HepG2 (cell line): ENCODE data around the gene NOL12. TPM values are rescaled to one million over a fixed set of nuclear protein-coding genes. Genes with fewer than 3 reads are reported as not detected.

Experiments
- HNF1B ChIP-seq: sonication (generic); formaldehyde crosslinking; IDR thresholded peaks from 2 replicates; pipeline ENCODE4 v1.5.1; 2020; ENCODE audit warnings: mild to moderate bottlenecking, moderate library complexity, missing genetic modification reagents
- MAX ChIP-seq: IDR thresholded peaks from 2 replicates; pipeline ENCODE4 v1.6.1; 2012; ENCODE audit warnings: inconsistent platforms
- NFKBIZ ChIP-seq: IDR thresholded peaks from 2 replicates; pipeline ENCODE4 v1.6.1; 2018; ENCODE audit warnings: missing genetic modification reagents, missing compliant biosample characterization
- NRL ChIP-seq: sonication (generic); formaldehyde crosslinking; IDR thresholded peaks from 2 replicates; pipeline ENCODE4 v1.5.0; 2020; ENCODE audit warnings: missing genetic modification reagents, mild to moderate bottlenecking, moderate library complexity, borderline replicate concordance
- PATZ1 ChIP-seq: sonication (generic); formaldehyde crosslinking; IDR thresholded peaks from 2 replicates; pipeline ENCODE4 v1.4.0; 2020; ENCODE audit warnings: missing genetic modification reagents
- PHF21A ChIP-seq: sonication (generic); formaldehyde crosslinking; IDR thresholded peaks from 2 replicates; pipeline ENCODE4 v1.5.0; 2020; ENCODE audit warnings: mild to moderate bottlenecking, missing genetic modification reagents
- SIX4 ChIP-seq: sonication (generic); formaldehyde crosslinking; IDR thresholded peaks from 2 replicates; pipeline ENCODE4 v1.4.0; 2020; ENCODE audit warnings: missing genetic modification reagents
- ZIK1 ChIP-seq: sonication (generic); formaldehyde crosslinking; IDR thresholded peaks from 2 replicates; pipeline ENCODE4 v1.5.0; 2020; ENCODE audit warnings: mild to moderate bottlenecking, low read depth, missing genetic modification reagents, borderline replicate concordance
- ZNF101 ChIP-seq: sonication (generic); formaldehyde crosslinking; IDR thresholded peaks from 2 replicates; pipeline ENCODE4 v1.4.0; 2020; ENCODE audit warnings: mild to moderate bottlenecking, low read depth, missing genetic modification reagents, borderline replicate concordance
- ZNF251 ChIP-seq: sonication (generic); formaldehyde crosslinking; IDR thresholded peaks from 2 replicates; pipeline ENCODE4 v1.9.0; 2021; ENCODE audit warnings: mild to moderate bottlenecking, missing genetic modification reagents
- ZNF282 ChIP-seq: fragments of 450-650 bp; IDR thresholded peaks from 2 replicates; pipeline ENCODE4 v1.6.1; 2018; ENCODE audit not compliant: partially characterized antibody
- ZNF451 ChIP-seq: sonication (generic); formaldehyde crosslinking; IDR thresholded peaks from 2 replicates; pipeline ENCODE4 v1.5.0; 2020; ENCODE audit warnings: mild to moderate bottlenecking, missing genetic modification reagents
- ZNF549 ChIP-seq: sonication (generic); formaldehyde crosslinking; IDR thresholded peaks from 2 replicates; pipeline ENCODE4 v1.5.0; 2020; ENCODE audit warnings: missing genetic modification reagents
- ZNF598 ChIP-seq: sonication (generic); formaldehyde crosslinking; IDR thresholded peaks from 2 replicates; pipeline ENCODE4 v1.5.1; 2020; ENCODE audit warnings: mild to moderate bottlenecking, missing genetic modification reagents, borderline replicate concordance
- ZNF646 ChIP-seq: sonication (generic); formaldehyde crosslinking; IDR thresholded peaks from 2 replicates; pipeline ENCODE4 v1.9.0; 2021; ENCODE audit warnings: mild to moderate bottlenecking, missing genetic modification reagents
- ZNF780A ChIP-seq: sonication (generic); formaldehyde crosslinking; IDR thresholded peaks from 2 replicates; pipeline ENCODE4 v1.8.0; 2022; ENCODE audit warnings: mild to moderate bottlenecking, missing genetic modification reagents, moderate library complexity
- ZNF792 ChIP-seq: IDR thresholded peaks from 2 replicates; pipeline ENCODE4 v1.6.1; 2016
- polyA plus RNA-seq, 8 experiments: library from polyadenylated mRNA; depleted of rRNA in 3 of 8; stranded (reverse) in 7 of 8; unstranded in 1 of 8; fragments of >200 nt; fragmentation: Illumina TruSeq in 4 of 8; extraction: Trizol in 4 of 8; gene quantifications; 2 replicates each; pipeline versions ENCODE4 v1.2.1 to v1.2.3, GENCODE V29; 2011 to 2016; ENCODE audit warnings: low read depth in 4 of 8, missing spikeins in 1 of 8, mixed read lengths in 1 of 8; ENCODE audit not compliant: insufficient read depth in 1 of 8
- total RNA-seq, 5 experiments: library from RNA; depleted of rRNA; stranded (reverse); fragments of >200 nt; fragmentation: Illumina TruSeq; extraction: Trizol; gene quantifications; 2 replicates each; pipeline ENCODE4 v1.2.3, GENCODE V29; 2016; ENCODE audit warnings: low read depth in 1 of 5

Gene NOL12
- total and polyA plus RNA-seq, 2 of the 13 experiments (the other 11 are each of a cell fraction or from before 2014, with no cell fraction given) = 14.3 to 31.4 TPM

- no peak for TF ChIP-seq ZNF598 (CRISPR knock-in tag)
- TF ChIP-seq SIX4 = 0 out of 2 replicates have a peak, but pooled peaks have one; percentile 19
- 0 out of 2 replicates have a peak, but pooled peaks have one; percentile 34 for TF ChIP-seq ZIK1 (CRISPR knock-in tag)
- peak; percentile 25; the same call in 1 of the 2 replicates for TF ChIP-seq ZNF792 (CRISPR knock-in tag)
- no peak for TF ChIP-seq ZNF451 (CRISPR knock-in tag)
- TF ChIP-seq ZNF549 (CRISPR knock-in tag) = no peak
- peak; percentile 24; the same call in 1 of the 2 replicates for TF ChIP-seq MAX
- TF ChIP-seq NFKBIZ = no peak
- no peak for TF ChIP-seq ZNF646 (CRISPR knock-in tag)
- peak; percentile 63 for TF ChIP-seq PATZ1
- no peak for TF ChIP-seq ZNF101 (CRISPR knock-in tag)
- no peak for TF ChIP-seq ZNF780A
- no peak for TF ChIP-seq ZNF282
- TF ChIP-seq HNF1B = peak; percentile 74; the same call in 1 of the 2 replicates
- no peak for TF ChIP-seq ZNF251
- TF ChIP-seq PHF21A (CRISPR knock-in tag) = peak; percentile 57; the same call in 1 of the 2 replicates
- TF ChIP-seq NRL (CRISPR knock-in tag) = 0 out of 2 replicates have a peak, but pooled peaks have one; percentile 13
Measured at GRCh38 chr22:37734964-37735451, 48.9 kb downstream of the NOL12 start (continued).
